Stomach (tissue), 9 donors: Measurements from ENCODE around the gene DPF3. TPM values are rescaled to one million over a fixed set of nuclear protein-coding genes. Genes with fewer than 3 reads are reported as not detected.

ENCODE experiments used
- DNase-seq, 2 donors: peaks; one replicate each; pipeline versions ENCODE4 v3.0.0 to v3.0.0-alpha.2; 2013 to 2019
- H3K27ac ChIP-seq, 5 donors: fragments of 200-600 bp in 4 of 5; sonication (generic) in 4 of 5; one replicate each; pipeline ENCODE4 v1.5.1; 2013 to 2019; ENCODE audit warnings: mild to moderate bottlenecking in 1 of 5, moderate library complexity in 1 of 5
- H3K27me3 ChIP-seq, 3 donors: fragments of 200-600 bp; sonication (generic); one replicate each; pipeline ENCODE4 v1.5.1; 2017 to 2019; ENCODE audit warnings: mixed run types in 1 of 3
- H3K36me3 ChIP-seq, 4 donors: fragments of 200-600 bp; sonication (generic); 1 replicate in 3 of 4; 2 replicates in 1 of 4; pipeline ENCODE4 v1.5.1; 2016 to 2019
- H3K4me1 ChIP-seq, 4 donors: fragments of 200-600 bp; sonication (generic); one replicate each; pipeline ENCODE4 v1.5.1; 2016 to 2019
- H3K4me3 ChIP-seq, 4 donors: fragments of 200-600 bp; sonication (generic) in 3 of 4; one replicate each; pipeline ENCODE4 v1.5.1; 2016 to 2019; ENCODE audit warnings: mild to moderate bottlenecking in 1 of 4
- H3K9me3 ChIP-seq, 4 donors: fragments of 200-600 bp; sonication (generic); one replicate each; pipeline ENCODE4 v1.5.1; 2016 to 2019
- EP300 ChIP-seq: sonication (generic); formaldehyde crosslinking; IDR thresholded peaks from one replicate; pipeline ENCODE4 v1.6.1; 2017; ENCODE audit warnings: antibody characterized with exemption
- POLR2A ChIP-seq, 4 donors: fragments of 450-650 bp; IDR thresholded peaks; one replicate each; pipeline ENCODE4 v1.6.1; 2016; ENCODE audit warnings: antibody characterized with exemption in 4 of 4, control low read depth in 2 of 4, mild to moderate bottlenecking in 1 of 4, moderate library complexity in 1 of 4
- POLR2AphosphoS5 ChIP-seq, 3 donors: sonication (generic); formaldehyde crosslinking; IDR thresholded peaks; one replicate each; pipeline ENCODE4 v1.6.1; 2016; ENCODE audit warnings: antibody characterized with exemption in 3 of 3
- WGBS, 5 donors: extraction: QIAGEN DNeasy Blood & Tissue Kit in 3 of 5; methylation state at CpG; one replicate each; pipeline versions ENCODE4 v1.1.5 to v1.1.7; 2013 to 2018; 5-methylcytosine and 5-hydroxymethylcytosine counted together
- intact Hi-C: fragments of 100-400 bp; cut with DNase I; formaldehyde crosslinking; loops from one replicate; pipeline ENCODE4 v1.15.1; 2023; ENCODE audit warnings: low total_unique reads
- polyA plus RNA-seq, 3 donors: library from polyadenylated mRNA; stranded (reverse); fragments of 200-250 nt; gene quantifications; one replicate each; pipeline ENCODE4 v1.2.3, GENCODE V29; 2013
- total RNA-seq, 5 donors: library from RNA; depleted of rRNA; stranded (reverse); fragments of >200 nt; gene quantifications; one replicate each; pipeline versions ENCODE4 v1.1.0 to v1.2.3, GENCODE V29; 2014 to 2016
- TF ChIP-seq, protein P1 (sequence below), 7 experiments: fragments of 450-650 bp in 4 of 7; fragments of 200-600 bp in 3 of 7; sonication (generic) in 3 of 7; IDR thresholded peaks; one replicate each; pipeline ENCODE4 v1.5.1; 2016 to 2019; ENCODE audit warnings: antibody characterized with exemption in 7 of 7, control low read depth in 2 of 7, mild to moderate bottlenecking in 1 of 7
- donor health status: healthy with polysubstance abuse.
- donor health status: Bipolar disorder and iron deficiency.
- donor health status: healthy.

Gene DPF3
- total and polyA plus RNA-seq, 8 donors, result 0.20 to 113 (median 3.7) TPM

DNA sequence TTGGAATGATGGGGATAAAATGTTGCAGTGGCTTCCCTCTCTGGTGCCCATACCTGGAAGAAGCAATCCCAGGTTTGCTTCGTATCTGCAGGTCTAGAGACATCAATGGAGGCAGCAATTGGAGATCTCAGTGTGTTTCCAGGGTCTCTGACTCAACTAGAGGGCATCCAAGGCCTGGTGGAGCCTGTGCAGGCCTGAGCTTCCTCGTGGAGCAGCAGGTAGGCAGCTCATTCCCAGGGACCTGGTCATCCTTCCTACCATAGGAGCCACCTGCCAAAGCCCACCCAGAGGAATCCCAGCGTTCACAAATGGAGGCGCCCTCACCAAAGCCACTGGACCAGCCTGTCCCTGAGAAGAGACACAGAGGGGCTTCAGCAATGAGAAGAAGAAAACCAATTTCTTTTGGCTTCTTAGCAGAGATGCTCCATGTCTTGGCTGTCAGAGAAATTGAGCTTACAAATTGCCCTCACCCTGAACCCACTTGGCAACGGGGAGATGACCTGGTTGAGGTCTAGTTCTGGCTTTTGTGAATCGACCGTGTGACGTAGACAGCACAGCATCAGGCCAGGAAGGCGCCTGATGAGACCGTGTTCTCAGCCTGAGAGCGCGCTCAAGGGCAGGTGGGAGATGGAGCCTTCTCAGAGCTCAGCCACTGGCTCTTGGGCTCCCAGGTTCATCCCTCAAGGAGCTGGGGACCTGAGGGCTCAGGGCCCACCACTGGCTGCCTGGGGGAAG lies 283.6 kb downstream of the DPF3 start:
- H3K27ac ChIP-seq, result no peak overlapping the region
- H3K9me3 ChIP-seq, result no peaks in the 10 kb centered on the region
- H3K4me3 ChIP-seq, result no peak overlapping the region
- peaks cover 0 to 11% (median 5%) of the 10 kb centered on the region in 4 donors for H3K4me1 ChIP-seq
- H3K36me3 ChIP-seq, result no peaks in the 10 kb centered on the region
- WGBS, 5 donors, result 86 to 90% (median 88%) methylated on average over 11 to 12 of the region's 12 CpGs
- no peak for DNase-seq
- no peaks in the 10 kb centered on the region for H3K27me3 ChIP-seq
- intact Hi-C loops, result no loop called here
- TF ChIP-seq, protein P1, sequence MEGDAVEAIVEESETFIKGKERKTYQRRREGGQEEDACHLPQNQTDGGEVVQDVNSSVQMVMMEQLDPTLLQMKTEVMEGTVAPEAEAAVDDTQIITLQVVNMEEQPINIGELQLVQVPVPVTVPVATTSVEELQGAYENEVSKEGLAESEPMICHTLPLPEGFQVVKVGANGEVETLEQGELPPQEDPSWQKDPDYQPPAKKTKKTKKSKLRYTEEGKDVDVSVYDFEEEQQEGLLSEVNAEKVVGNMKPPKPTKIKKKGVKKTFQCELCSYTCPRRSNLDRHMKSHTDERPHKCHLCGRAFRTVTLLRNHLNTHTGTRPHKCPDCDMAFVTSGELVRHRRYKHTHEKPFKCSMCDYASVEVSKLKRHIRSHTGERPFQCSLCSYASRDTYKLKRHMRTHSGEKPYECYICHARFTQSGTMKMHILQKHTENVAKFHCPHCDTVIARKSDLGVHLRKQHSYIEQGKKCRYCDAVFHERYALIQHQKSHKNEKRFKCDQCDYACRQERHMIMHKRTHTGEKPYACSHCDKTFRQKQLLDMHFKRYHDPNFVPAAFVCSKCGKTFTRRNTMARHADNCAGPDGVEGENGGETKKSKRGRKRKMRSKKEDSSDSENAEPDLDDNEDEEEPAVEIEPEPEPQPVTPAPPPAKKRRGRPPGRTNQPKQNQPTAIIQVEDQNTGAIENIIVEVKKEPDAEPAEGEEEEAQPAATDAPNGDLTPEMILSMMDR (IDR thresholded peaks at IDR 0.05), result no peak
- TF ChIP-seq EP300 (no peak), POLR2A (IDR thresholded peaks at IDR 0.05) (no peak), POLR2AphosphoS5 (IDR thresholded peaks at IDR 0.05) (no peak)

DNA sequence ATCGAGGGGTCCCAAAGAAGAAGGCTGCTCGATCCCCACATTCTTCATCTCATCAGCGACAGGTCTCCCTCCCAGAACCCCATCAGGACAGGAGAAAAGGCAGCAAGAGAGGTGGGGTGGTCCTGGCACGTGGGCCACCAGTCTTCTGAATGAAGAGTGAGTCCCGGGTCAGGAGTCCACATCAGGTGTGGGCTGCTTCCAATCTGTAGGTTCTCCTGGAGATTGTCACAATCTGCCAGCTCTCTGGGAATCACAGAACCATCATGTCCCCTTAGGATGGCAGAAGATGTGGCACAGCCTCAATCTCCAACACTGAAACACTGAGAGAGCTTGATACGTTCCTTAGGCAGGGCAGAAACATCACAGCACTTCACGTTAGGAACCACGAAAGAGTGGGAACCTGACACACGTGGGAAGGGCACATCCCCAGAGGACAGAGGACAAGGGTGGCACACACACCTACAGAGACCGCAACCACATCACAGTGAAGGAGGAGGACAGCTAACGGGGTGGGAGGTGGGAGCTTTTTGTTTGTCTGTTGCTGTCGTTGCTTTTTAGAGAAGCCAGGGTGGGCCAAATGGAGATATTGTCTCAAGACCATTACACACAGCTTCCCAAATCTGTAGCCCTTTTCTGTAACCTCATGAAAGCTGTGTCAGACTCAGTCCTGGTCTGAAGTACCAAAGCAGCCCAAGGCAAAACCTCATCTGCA lies 284.5 kb downstream of the DPF3 start:
- DNase-seq, result no peak
- Histone ChIP-seq H3K4me1 (peaks cover 0 to 8% (median 5%) of the 10 kb centered on the region in 4 donors), H3K4me3 (no peak overlapping the region), H3K27ac (no peak overlapping the region), H3K36me3 (no peaks in the 10 kb centered on the region), H3K9me3 (no peaks in the 10 kb centered on the region), H3K27me3 (peaks cover 0 to 4% (median 0%) of the 10 kb centered on the region in 3 donors)
- intact Hi-C loops, result no loop called here
- TF ChIP-seq POLR2A (IDR thresholded peaks at IDR 0.05), result no peak
- no peak for TF ChIP-seq POLR2AphosphoS5 (IDR thresholded peaks at IDR 0.05)
- TF ChIP-seq, protein P1 (IDR thresholded peaks at IDR 0.05), result no peak
- TF ChIP-seq EP300, result no peak
- 74 to 84% (median 82%) methylated on average over 12 of the region's 12 CpGs for WGBS, 5 donors

DNA sequence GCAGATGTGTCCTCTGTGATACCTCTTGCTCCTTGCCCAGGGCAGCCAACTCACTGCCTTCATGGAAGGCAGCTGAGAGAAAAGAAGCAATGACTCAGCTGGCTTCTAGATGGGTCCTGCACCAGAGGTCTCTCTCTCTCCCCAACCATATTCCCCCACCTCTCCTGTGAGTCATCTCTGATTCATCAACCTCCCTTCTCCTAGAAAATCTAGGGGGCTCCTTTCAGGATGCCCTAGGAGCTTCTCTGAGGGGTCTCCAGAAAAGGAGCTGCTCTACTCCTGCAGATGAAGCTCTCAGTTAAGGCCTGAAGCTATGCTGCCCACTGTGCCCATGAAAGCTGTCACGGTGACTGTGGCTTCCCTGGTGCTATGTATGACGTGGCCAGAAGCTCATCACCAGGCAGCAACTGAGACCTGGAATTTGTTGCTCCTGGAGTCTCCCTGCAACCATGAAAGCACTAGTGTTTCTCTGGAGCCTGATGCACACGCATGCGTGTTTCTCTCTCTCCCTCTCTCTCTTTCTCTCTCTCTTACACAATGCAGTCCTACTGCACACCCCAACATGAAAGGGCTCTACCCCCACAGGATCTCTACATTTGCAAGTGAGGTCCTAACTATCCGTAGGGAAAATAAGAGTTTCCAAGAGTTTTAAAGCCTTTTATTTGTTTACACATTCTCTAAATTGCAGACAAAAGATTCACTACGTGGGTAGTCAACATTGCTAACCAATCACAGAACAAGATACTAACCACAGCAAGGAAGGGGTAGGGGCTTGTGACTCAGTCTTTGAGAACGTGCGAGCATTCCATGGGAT lies 285.3 kb downstream of the DPF3 start:
- 67 to 72% (median 69%) methylated on average over 6 to 8 of the region's 8 CpGs for WGBS, 5 donors
- intact Hi-C loops, result no loop called here
- no peak for DNase-seq

More for the DNA sequence above, 285.3 kb downstream of the DPF3 start:
- no peak for TF ChIP-seq EP300
- no peak for TF ChIP-seq POLR2AphosphoS5 (IDR thresholded peaks at IDR 0.05)
- no peak for TF ChIP-seq POLR2A (IDR thresholded peaks at IDR 0.05)
- TF ChIP-seq, protein P1 (IDR thresholded peaks at IDR 0.05), result no peak
- H3K36me3 ChIP-seq, result no peaks in the 10 kb centered on the region
- no peak overlapping the region for H3K27ac ChIP-seq
- no peak overlapping the region for H3K4me3 ChIP-seq
- peaks cover 0 to 7% (median 5%) of the 10 kb centered on the region in 4 donors for H3K4me1 ChIP-seq
- H3K27me3 ChIP-seq, result peaks cover 0 to 4% (median 0%) of the 10 kb centered on the region in 3 donors
- H3K9me3 ChIP-seq, result no peaks in the 10 kb centered on the region
